Loucy (cell line): ENCODE results near the gene HOMER3.

Experiments
- EZH2phosphoT487 ChIP-seq: fragments of 200-600 bp; IDR thresholded peaks from 2 replicates; pipeline ENCODE4 v1.6.1; 2018; ENCODE audit warnings: antibody characterized with exemption, mild to moderate bottlenecking, moderate library complexity, borderline replicate concordance
- TF ChIP-seq, protein P1 (sequence below): fragments of 200-600 bp; sonication (generic); conservative IDR thresholded peaks from 2 replicates; pipeline ENCODE4 v1.5.1; 2014; ENCODE audit warnings: mild to moderate bottlenecking, antibody characterized with exemption, low read length

DNA sequence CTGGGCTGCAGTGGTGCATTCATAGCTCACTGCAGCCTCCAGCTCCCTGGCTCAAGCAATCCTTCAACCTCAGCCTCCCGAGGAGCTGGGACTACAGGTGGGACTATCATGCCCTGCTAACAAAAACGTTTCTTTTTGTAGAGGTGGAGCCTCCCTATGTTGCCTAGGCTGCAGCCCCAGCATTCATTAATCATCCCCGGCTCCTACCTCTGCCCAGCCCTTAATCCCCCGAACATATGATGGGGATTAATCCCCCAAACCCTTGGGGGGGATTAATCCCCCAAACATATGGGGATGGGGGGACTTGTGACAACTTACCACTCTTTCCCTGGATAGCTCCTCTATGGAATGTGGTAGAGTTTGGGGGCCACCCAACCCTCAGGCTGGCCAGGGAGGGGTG, 46.4 kb upstream of the HOMER3 start:
- TF ChIP-seq, protein P1, sequence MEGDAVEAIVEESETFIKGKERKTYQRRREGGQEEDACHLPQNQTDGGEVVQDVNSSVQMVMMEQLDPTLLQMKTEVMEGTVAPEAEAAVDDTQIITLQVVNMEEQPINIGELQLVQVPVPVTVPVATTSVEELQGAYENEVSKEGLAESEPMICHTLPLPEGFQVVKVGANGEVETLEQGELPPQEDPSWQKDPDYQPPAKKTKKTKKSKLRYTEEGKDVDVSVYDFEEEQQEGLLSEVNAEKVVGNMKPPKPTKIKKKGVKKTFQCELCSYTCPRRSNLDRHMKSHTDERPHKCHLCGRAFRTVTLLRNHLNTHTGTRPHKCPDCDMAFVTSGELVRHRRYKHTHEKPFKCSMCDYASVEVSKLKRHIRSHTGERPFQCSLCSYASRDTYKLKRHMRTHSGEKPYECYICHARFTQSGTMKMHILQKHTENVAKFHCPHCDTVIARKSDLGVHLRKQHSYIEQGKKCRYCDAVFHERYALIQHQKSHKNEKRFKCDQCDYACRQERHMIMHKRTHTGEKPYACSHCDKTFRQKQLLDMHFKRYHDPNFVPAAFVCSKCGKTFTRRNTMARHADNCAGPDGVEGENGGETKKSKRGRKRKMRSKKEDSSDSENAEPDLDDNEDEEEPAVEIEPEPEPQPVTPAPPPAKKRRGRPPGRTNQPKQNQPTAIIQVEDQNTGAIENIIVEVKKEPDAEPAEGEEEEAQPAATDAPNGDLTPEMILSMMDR = no peak
- TF ChIP-seq EZH2phosphoT487 = no peak
